Measurements from ENCODE around the gene HDDC3.
A peak's percentile ranks its signal among the peaks of the same experiment; 100 is the strongest.

The HDDC3 gene

DNA sequence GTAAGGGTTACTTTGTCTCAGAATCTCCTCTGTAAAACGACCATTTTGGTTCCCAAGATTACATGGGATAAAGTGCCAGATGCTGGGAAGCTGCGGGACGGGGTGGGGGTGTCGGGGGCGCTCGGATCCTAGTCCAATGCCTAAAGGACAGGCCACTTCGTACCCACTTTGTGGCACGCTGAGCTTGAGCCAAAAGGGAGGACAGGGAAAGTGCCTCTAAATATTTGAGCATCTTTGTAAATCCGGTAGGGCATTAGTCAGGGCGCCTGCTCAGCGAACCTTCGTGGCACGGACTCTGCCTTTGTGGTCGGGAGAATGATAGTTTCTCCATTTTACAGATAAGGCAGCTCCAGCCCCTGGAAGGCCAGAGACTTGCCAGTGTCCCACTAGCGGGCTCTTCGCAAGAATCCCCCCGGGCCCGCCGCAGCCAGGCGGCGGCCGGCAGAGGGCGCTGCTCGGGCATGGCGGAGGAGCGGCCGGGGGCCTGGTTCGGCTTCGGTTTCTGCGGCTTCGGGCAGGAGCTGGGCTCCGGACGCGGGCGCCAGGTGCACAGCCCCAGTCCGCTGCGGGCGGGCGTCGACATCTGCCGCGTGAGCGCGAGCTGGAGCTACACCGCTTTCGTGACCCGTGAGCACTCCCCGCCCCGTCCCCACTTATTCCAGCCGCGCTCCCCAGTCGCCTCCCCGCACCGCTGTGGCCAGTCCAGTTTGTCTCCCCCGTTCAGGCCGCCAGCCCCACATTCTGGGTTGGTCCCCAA, 24.1 kb upstream of the HDDC3 start:
- DNase-seq (ENCODE audit: low read depth in 1 of 2, low spot score in 1 of 2), result peak; percentile 46 to 47
- H3K4me3 ChIP-seq (replicated peaks; ENCODE audit: insufficient read depth, low read length), result peak overlapping the region; percentile 62
- TF ChIP-seq, protein P1, sequence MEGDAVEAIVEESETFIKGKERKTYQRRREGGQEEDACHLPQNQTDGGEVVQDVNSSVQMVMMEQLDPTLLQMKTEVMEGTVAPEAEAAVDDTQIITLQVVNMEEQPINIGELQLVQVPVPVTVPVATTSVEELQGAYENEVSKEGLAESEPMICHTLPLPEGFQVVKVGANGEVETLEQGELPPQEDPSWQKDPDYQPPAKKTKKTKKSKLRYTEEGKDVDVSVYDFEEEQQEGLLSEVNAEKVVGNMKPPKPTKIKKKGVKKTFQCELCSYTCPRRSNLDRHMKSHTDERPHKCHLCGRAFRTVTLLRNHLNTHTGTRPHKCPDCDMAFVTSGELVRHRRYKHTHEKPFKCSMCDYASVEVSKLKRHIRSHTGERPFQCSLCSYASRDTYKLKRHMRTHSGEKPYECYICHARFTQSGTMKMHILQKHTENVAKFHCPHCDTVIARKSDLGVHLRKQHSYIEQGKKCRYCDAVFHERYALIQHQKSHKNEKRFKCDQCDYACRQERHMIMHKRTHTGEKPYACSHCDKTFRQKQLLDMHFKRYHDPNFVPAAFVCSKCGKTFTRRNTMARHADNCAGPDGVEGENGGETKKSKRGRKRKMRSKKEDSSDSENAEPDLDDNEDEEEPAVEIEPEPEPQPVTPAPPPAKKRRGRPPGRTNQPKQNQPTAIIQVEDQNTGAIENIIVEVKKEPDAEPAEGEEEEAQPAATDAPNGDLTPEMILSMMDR (IDR thresholded peaks at IDR 0.05; ENCODE audit: insufficient read depth, low read length), result peak; percentile 87
- TF ChIP-seq, protein P2, sequence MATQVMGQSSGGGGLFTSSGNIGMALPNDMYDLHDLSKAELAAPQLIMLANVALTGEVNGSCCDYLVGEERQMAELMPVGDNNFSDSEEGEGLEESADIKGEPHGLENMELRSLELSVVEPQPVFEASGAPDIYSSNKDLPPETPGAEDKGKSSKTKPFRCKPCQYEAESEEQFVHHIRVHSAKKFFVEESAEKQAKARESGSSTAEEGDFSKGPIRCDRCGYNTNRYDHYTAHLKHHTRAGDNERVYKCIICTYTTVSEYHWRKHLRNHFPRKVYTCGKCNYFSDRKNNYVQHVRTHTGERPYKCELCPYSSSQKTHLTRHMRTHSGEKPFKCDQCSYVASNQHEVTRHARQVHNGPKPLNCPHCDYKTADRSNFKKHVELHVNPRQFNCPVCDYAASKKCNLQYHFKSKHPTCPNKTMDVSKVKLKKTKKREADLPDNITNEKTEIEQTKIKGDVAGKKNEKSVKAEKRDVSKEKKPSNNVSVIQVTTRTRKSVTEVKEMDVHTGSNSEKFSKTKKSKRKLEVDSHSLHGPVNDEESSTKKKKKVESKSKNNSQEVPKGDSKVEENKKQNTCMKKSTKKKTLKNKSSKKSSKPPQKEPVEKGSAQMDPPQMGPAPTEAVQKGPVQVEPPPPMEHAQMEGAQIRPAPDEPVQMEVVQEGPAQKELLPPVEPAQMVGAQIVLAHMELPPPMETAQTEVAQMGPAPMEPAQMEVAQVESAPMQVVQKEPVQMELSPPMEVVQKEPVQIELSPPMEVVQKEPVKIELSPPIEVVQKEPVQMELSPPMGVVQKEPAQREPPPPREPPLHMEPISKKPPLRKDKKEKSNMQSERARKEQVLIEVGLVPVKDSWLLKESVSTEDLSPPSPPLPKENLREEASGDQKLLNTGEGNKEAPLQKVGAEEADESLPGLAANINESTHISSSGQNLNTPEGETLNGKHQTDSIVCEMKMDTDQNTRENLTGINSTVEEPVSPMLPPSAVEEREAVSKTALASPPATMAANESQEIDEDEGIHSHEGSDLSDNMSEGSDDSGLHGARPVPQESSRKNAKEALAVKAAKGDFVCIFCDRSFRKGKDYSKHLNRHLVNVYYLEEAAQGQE (IDR thresholded peaks at IDR 0.05; ENCODE audit: insufficient replicate concordance, low read depth), result no peak
- TF ChIP-seq POLR2AphosphoS5 (IDR thresholded peaks at IDR 0.05; ENCODE audit: low read depth) (no peak), GABPA (IDR thresholded peaks at IDR 0.05; ENCODE audit: low read depth) (no peak), SPI1 (IDR thresholded peaks at IDR 0.05; ENCODE audit: borderline replicate concordance, low read depth) (no peak)
- no peaks in the 10 kb centered on the region for H3K27me3 ChIP-seq (ENCODE audit: insufficient read depth, poor library complexity, severe bottlenecking)
- H3K27ac ChIP-seq (replicated peaks), result peak overlapping the region; percentile 99

DNA sequence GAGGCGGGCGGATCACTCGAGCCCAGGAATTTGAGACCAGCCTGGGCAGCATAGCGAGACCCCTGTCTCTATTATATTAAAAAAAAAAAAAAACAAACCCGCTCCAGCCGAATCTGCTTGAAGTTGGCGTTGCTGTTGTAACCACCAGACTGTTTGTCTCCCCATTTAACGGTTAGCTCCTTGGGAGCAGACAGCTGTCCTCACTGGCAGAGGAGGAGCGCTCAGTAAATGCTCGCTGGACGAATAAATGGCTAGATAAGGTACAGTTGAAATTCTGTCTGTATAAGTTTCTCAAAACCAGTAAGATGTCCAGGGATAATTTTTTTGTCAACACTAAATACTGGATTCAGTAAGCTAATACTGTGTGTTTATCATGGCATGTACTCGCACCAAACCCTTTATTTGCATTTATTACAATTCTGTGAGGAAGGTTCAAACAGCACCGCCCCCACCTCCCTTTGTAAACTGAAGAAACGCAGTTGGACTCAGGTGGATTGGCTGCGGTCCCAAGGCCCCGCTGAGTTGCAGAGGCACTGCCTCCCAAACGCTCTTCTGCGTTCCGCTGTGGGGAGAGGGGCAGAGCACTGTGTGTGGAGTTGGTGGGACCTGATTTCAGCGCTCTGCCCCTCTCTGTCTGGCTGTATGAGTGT, 23.4 kb upstream of the HDDC3 start:
- TF ChIP-seq POLR2AphosphoS5 (IDR thresholded peaks at IDR 0.05; ENCODE audit: low read depth) (no peak; the same call in 1 of the 2 replicates), GABPA (IDR thresholded peaks at IDR 0.05; ENCODE audit: low read depth) (no peak), SPI1 (IDR thresholded peaks at IDR 0.05; ENCODE audit: borderline replicate concordance, low read depth) (no peak)
- TF ChIP-seq, protein P1 (IDR thresholded peaks at IDR 0.05; ENCODE audit: insufficient read depth, low read length), result no peak
- TF ChIP-seq, protein P2 (IDR thresholded peaks at IDR 0.05; ENCODE audit: insufficient replicate concordance, low read depth), result no peak
- no peaks in the 10 kb centered on the region for H3K27me3 ChIP-seq (ENCODE audit: insufficient read depth, poor library complexity, severe bottlenecking)
- peak in 1 of 2 experiments; percentile 43 for DNase-seq (ENCODE audit: low read depth in 1 of 2, low spot score in 1 of 2)
- peak overlapping the region; percentile 99 for H3K27ac ChIP-seq (replicated peaks)
- H3K4me3 ChIP-seq (replicated peaks; ENCODE audit: insufficient read depth, low read length), result peak overlapping the region; percentile 62

DNA sequence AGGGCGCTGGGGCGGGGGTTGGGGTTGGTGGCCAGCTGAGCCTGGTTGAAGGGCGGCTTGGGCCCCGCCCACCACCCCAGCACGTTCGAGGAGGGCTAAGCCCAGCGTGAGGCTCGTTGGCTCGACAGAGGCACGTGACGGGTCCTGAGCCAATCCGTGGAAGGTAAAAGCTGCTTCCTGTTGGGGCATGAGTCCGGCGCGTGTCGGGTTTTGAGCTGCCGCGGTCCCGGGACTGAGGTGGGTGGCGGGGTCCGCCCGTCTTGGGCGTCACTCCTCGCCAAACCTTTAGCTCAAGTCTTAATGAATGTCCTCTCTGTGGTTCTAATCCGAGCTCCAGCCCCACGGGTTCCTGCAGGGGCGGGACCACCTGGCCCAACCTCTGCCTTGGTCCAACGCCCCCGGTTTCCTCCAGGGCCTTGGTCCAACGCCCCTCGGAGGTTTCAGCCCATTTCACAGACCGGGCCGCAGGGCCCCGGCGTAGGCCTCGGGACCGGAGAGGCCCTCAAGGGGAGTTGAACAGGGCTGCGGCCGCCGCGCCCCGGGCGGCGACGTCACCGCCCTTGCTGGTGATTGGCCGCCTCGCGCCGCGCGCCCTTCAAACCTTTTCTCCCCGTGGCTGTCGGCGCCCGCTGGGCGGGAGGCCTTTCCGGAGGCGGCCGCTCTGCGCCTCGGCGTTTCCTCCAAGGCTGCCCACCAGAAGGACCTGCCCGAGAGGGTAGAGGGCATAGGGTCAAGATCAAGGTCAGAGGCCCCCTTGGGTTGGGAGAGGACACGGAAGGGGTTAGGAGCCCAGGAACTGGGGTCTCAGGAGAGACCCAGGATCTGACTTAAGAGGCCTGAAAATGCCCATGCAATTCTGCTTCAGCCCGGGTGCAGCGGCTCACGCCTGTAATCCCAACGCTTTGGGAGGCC, 22.6 kb upstream of the HDDC3 start, which contains the start of gene RCCD1:
Gene RCCD1, plus strand, starts transcription at position 173 of the 912 bp plus-strand sequence. CDS start 1,851 bp downstream, outside the sequence.
- DNase-seq (ENCODE audit: low read depth in 1 of 2, low spot score in 1 of 2), result peak; percentile 97 to 98
- peak within 1 kb of the TSS; percentile 99 for H3K27ac ChIP-seq (replicated peaks)
- no peak for TF ChIP-seq SPI1 (IDR thresholded peaks at IDR 0.05; ENCODE audit: borderline replicate concordance, low read depth)
- peak; percentile 87 for TF ChIP-seq POLR2AphosphoS5 (IDR thresholded peaks at IDR 0.05; ENCODE audit: low read depth)
- TF ChIP-seq, protein P1 (IDR thresholded peaks at IDR 0.05; ENCODE audit: insufficient read depth, low read length), result no peak
- no peak for TF ChIP-seq GABPA (IDR thresholded peaks at IDR 0.05; ENCODE audit: low read depth)
- TF ChIP-seq, protein P2 (IDR thresholded peaks at IDR 0.05; ENCODE audit: insufficient replicate concordance, low read depth), result peak; percentile 50

More for the DNA sequence above, 22.6 kb upstream of the HDDC3 start, which contains the start of gene RCCD1:
- Histone ChIP-seq H3K4me3 (replicated peaks; ENCODE audit: insufficient read depth, low read length) (peak within 1 kb of the TSS; percentile 62), H3K27me3 (ENCODE audit: insufficient read depth, poor library complexity, severe bottlenecking) (no peaks in the 10 kb centered on the region)

Data from HL-60 (cell line).